ENCODE results near the gene ATP11C. TPM values are rescaled to one million over a fixed set of nuclear protein-coding genes. Genes with fewer than 3 reads are reported as not detected.

The ATP11C gene
- total RNA-seq, 4 donors from 2014 or later: 20.4 to 33.3 (median 27.3) TPM

DNA sequence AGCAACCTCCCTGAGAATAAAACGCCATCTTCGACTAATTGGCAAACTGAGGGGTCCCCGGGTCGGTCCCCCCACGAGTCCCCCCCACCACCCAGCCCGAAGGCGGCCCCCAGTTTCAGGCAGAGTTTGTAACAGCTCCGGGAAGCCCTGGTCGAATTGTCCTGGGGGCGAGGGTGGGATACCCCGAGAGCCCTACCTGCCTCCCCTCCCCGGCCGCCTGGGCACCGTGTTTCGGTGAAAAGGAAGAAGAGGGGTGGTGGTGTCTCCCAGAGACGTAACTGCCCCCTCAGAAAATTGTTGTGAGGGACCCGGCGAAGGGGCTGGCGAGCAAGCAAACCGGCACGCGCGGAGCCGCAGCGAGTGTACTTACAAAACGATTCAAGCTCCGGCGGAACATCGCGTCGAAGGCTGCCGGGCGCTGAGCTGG lies 1.2 kb downstream of the ATP11C start:
- Histone ChIP-seq H3K36me3 (no peaks in the 10 kb centered on the region), H3K27me3 (no peaks in the 10 kb centered on the region), H3K27ac (peak overlapping the region in 3 of 4 donors; percentile 97 to 98 (median 97)), H3K4me1 (peaks cover 0 to 7% (median 0%) of the 10 kb centered on the region in 3 donors), H3K9me3 (no peaks in the 10 kb centered on the region), H3K4me3 (peak overlapping the region; percentile 82 to 95)
- ATAC-seq: no peak
- WGBS, 2 donors (ENCODE audit: low coverage in 1 of 2): 18% methylated on average over 11 of the region's 33 CpGs; no CpG with 5 or more reads in 1 of the 2 donors
- TF ChIP-seq POLR2A (IDR thresholded peaks at IDR 0.05) (no peak), POLR2AphosphoS5 (IDR thresholded peaks at IDR 0.05) (no peak), EP300 (IDR thresholded peaks at IDR 0.05) (no peak), CTCF (IDR thresholded peaks at IDR 0.05) (no peak)

DNA sequence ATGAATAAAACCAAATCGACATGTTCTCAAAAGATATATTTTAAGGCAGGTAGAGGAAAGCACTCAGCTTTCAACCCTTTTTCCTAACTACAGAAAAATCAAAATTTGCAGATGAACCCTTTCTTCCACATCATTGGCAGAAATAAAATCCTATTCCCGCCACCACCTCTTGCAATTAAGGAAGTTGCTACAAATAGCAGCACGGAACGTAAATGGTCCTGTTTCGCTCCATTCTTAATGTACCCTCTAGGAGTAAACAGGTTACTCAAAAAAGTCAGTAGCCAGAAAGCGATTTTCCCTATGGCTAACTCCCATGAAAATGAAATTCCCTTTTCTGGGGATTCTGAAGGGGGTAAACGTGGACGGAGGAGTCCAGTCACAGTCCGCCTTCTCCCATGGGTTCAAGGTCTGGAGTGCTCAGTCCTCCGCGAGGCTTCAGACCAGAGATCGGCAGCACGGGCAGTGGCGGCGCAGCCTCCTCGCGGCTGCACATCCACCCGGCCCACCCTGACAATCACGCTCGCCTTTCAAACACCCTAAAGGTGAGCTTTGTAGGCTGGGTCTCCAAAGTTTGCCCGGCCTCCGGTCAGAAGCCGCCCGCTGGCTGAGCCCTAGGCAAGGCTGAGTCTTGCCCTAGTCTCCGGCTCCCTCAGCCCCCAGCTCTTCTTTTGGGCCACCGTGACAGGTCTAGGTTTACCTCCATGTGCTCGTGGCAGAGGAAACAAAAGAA lies 1.8 kb downstream of the ATP11C start:
- Histone ChIP-seq H3K4me1 (peaks cover 0 to 7% (median 0%) of the 10 kb centered on the region in 3 donors), H3K4me3 (peak overlapping the region; percentile 82 to 95), H3K27me3 (no peaks in the 10 kb centered on the region), H3K36me3 (no peaks in the 10 kb centered on the region), H3K27ac (peak overlapping the region in 3 of 4 donors; percentile 97 to 98 (median 97)), H3K9me3 (no peaks in the 10 kb centered on the region)
- no peak for ATAC-seq
- TF ChIP-seq POLR2A (IDR thresholded peaks at IDR 0.05): no peak
- TF ChIP-seq EP300 (IDR thresholded peaks at IDR 0.05): no peak
- no peak for TF ChIP-seq CTCF (IDR thresholded peaks at IDR 0.05)
- TF ChIP-seq POLR2AphosphoS5 (IDR thresholded peaks at IDR 0.05): no peak
- WGBS, 2 donors (ENCODE audit: low coverage in 1 of 2): 21 to 23% methylated on average over 2 to 5 of the region's 27 CpGs

GRCh38 chrX:139930401-139930800 lies 2.5 kb downstream of the ATP11C start:
- no peak for ATAC-seq
- 60 to 67% methylated on average over 4 of the region's 4 CpGs for WGBS, 2 donors (ENCODE audit: low coverage in 1 of 2)
- Histone ChIP-seq H3K27me3 (no peaks in the 10 kb centered on the region), H3K4me3 (peak overlapping the region in 1 of 2 donors; percentile 82), H3K36me3 (no peaks in the 10 kb centered on the region), H3K9me3 (no peaks in the 10 kb centered on the region), H3K27ac (no peak overlapping the region), H3K4me1 (peaks cover 0 to 7% (median 0%) of the 10 kb centered on the region in 3 donors)
- no peak for TF ChIP-seq CTCF (IDR thresholded peaks at IDR 0.05)
- no peak for TF ChIP-seq POLR2A (IDR thresholded peaks at IDR 0.05)
- no peak for TF ChIP-seq EP300 (IDR thresholded peaks at IDR 0.05)
- TF ChIP-seq POLR2AphosphoS5 (IDR thresholded peaks at IDR 0.05): no peak

GRCh38 chrX:139929876-139930275 lies 3.0 kb downstream of the ATP11C start:
- Histone ChIP-seq H3K4me3 (no peak overlapping the region), H3K36me3 (no peaks in the 10 kb centered on the region), H3K9me3 (no peaks in the 10 kb centered on the region), H3K27ac (no peak overlapping the region), H3K27me3 (no peaks in the 10 kb centered on the region), H3K4me1 (peaks cover 0 to 7% (median 0%) of the 10 kb centered on the region in 3 donors)
- WGBS, 2 donors (ENCODE audit: low coverage in 1 of 2): 64% methylated on average over 4 of the region's 5 CpGs; no CpG with 5 or more reads in 1 of the 2 donors
- TF ChIP-seq EP300 (IDR thresholded peaks at IDR 0.05): no peak
- no peak for ATAC-seq

GRCh38 chrX:139924696-139925095 lies 8.2 kb downstream of the ATP11C start:
- Histone ChIP-seq H3K36me3 (no peaks in the 10 kb centered on the region), H3K27me3 (no peaks in the 10 kb centered on the region), H3K9me3 (no peaks in the 10 kb centered on the region), H3K27ac (no peak overlapping the region), H3K4me1 (no peaks in the 10 kb centered on the region), H3K4me3 (no peak overlapping the region)
- ATAC-seq: no peak
- WGBS, 2 donors (ENCODE audit: low coverage in 1 of 2): 38 to 54% methylated on average over 6 of the region's 6 CpGs
- TF ChIP-seq POLR2AphosphoS5 (IDR thresholded peaks at IDR 0.05) (peak; percentile 31), EP300 (IDR thresholded peaks at IDR 0.05) (no peak)

All from gastroesophageal sphincter (tissue), 4 donors.